Sigmoid colon (tissue), 7 donors: ENCODE data around the gene CLSTN2. TPM values are rescaled to one million over a fixed set of nuclear protein-coding genes. Genes with fewer than 3 reads are reported as not detected.

Experiments used
- DNase-seq: peaks from one replicate; pipeline ENCODE4 v3.0.0-alpha.2; 2019
- H3K27ac ChIP-seq, 4 donors: fragments of 200-600 bp; sonication (generic); one replicate each; pipeline ENCODE4 v1.5.1; 2016 to 2019; ENCODE audit warnings: mild to moderate bottlenecking in 1 of 4
- H3K27me3 ChIP-seq, 3 donors: fragments of 200-600 bp; sonication (generic); one replicate each; pipeline ENCODE4 v1.5.1; 2019; ENCODE audit warnings: mild to moderate bottlenecking in 1 of 3
- H3K36me3 ChIP-seq, 4 donors: fragments of 200-600 bp; sonication (generic); one replicate each; pipeline ENCODE4 v1.5.1; 2016 to 2019
- H3K4me1 ChIP-seq, 4 donors: fragments of 200-600 bp; sonication (generic); one replicate each; pipeline ENCODE4 v1.5.1; 2017 to 2019
- H3K4me3 ChIP-seq, 4 donors: fragments of 200-600 bp; sonication (generic); one replicate each; pipeline ENCODE4 v1.5.1; 2017 to 2019; ENCODE audit warnings: mild to moderate bottlenecking in 2 of 4, moderate library complexity in 1 of 4
- H3K9me3 ChIP-seq, 4 donors: fragments of 200-600 bp in 3 of 4; sonication (generic) in 3 of 4; one replicate each; pipeline versions ENCODE4 v1.5.1 to v1.6.1; 2013 to 2019
- CTCF ChIP-seq, 4 experiments: fragments of 450-650 bp in 3 of 4; fragments of 200-600 bp in 1 of 4; IDR thresholded peaks; one replicate each; pipeline ENCODE4 v1.5.1; 2016 to 2019; ENCODE audit warnings: antibody characterized with exemption in 4 of 4, mild to moderate bottlenecking in 3 of 4, moderate library complexity in 2 of 4
- EP300 ChIP-seq, 4 donors: sonication (generic); formaldehyde crosslinking; IDR thresholded peaks; one replicate each; pipeline ENCODE4 v1.6.1; 2017; ENCODE audit warnings: antibody characterized with exemption in 4 of 4
- POLR2A ChIP-seq, 2 donors: fragments of 450-650 bp; IDR thresholded peaks; one replicate each; pipeline ENCODE4 v1.6.1; 2016; ENCODE audit warnings: antibody characterized with exemption in 2 of 2, mild to moderate bottlenecking in 2 of 2, moderate library complexity in 2 of 2
- POLR2AphosphoS5 ChIP-seq, 4 donors: sonication (generic); formaldehyde crosslinking; IDR thresholded peaks; one replicate each; pipeline ENCODE4 v1.6.1; 2017; ENCODE audit warnings: antibody characterized with exemption in 4 of 4
- WGBS, 2 donors: extraction: QIAGEN DNeasy Blood & Tissue Kit; methylation state at CpG; one replicate each; pipeline ENCODE4 v1.1.7; 2013; 5-methylcytosine and 5-hydroxymethylcytosine counted together
- intact Hi-C: fragments of 100-400 bp; cut with DNase I; formaldehyde crosslinking; loops from one replicate; pipeline ENCODE4 v1.15.1; 2023
- polyA plus RNA-seq, 3 donors: library from polyadenylated mRNA; stranded (reverse); fragments of 200-250 nt; gene quantifications; one replicate each; pipeline ENCODE4 v1.2.3, GENCODE V29; 2013
- total RNA-seq, 4 donors: library from RNA; depleted of rRNA; stranded (reverse); fragments of >200 nt; gene quantifications; one replicate each; pipeline ENCODE4 v1.1.0, GENCODE V29; 2016
- donor health status: healthy with polysubstance abuse.
- donor health status: Bipolar disorder and iron deficiency.
- donor health status: healthy.

CLSTN2 gene
- total and polyA plus RNA-seq, 7 donors: 0.23 to 8.3 (median 2.7) TPM

DNA sequence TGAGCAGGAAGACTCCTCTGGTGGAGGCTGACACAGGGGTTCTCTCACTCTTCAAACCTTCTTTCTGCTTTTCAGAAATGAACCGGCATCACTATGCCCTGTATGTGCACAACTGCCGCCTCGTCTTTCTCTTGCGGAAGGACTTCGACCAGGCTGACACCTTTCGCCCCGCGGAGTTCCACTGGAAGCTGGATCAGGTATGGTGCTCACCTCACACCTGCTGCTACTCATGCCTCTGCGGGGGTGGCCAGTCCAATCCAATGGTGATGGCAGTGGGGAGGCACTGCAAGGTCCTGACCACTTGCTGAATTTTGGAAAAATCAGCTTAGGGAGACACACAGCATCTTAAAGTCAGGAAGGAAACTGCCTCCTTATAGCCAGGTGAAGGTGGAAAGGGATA is 531.5 kb downstream of the CLSTN2 start:
- no peaks in the 10 kb centered on the region for H3K4me1 ChIP-seq
- intact Hi-C loops: no loop called here
- H3K27me3 ChIP-seq: no peaks in the 10 kb centered on the region
- no peak overlapping the region for H3K4me3 ChIP-seq
- DNase-seq: no peak
- WGBS, 2 donors: 96 to 97% methylated on average over 9 of the region's 9 CpGs
- H3K27ac ChIP-seq: no peak overlapping the region
- TF ChIP-seq POLR2A (IDR thresholded peaks at IDR 0.05): no peak
- TF ChIP-seq POLR2AphosphoS5 (IDR thresholded peaks at IDR 0.05): no peak
- TF ChIP-seq EP300 (IDR thresholded peaks at IDR 0.05): no peak
- no peak for TF ChIP-seq CTCF (IDR thresholded peaks at IDR 0.05)
- H3K9me3 ChIP-seq: no peaks in the 10 kb centered on the region
- no peaks in the 10 kb centered on the region for H3K36me3 ChIP-seq

- TF ChIP-seq POLR2A (IDR thresholded peaks at IDR 0.05) (no peak), EP300 (IDR thresholded peaks at IDR 0.05) (no peak), POLR2AphosphoS5 (IDR thresholded peaks at IDR 0.05) (no peak), CTCF (IDR thresholded peaks at IDR 0.05) (no peak)
- no peak for DNase-seq
- H3K27me3 ChIP-seq: no peaks in the 10 kb centered on the region
- H3K36me3 ChIP-seq: no peaks in the 10 kb centered on the region
- H3K4me3 ChIP-seq: no peak overlapping the region
- WGBS, 2 donors: 66 to 71% methylated on average over 4 of the region's 4 CpGs
- no peak overlapping the region for H3K27ac ChIP-seq
- H3K4me1 ChIP-seq: no peaks in the 10 kb centered on the region
- no peaks in the 10 kb centered on the region for H3K9me3 ChIP-seq
- intact Hi-C loops: no loop called here
Measured at GRCh38 chr3:140467104-140467577, 532.2 kb downstream of the CLSTN2 start.

GRCh38 chr3:140467796-140468315 is 532.9 kb downstream of the CLSTN2 start:
- no peaks in the 10 kb centered on the region for H3K36me3 ChIP-seq
- no peak overlapping the region for H3K4me3 ChIP-seq
- H3K27me3 ChIP-seq: no peaks in the 10 kb centered on the region
- no peaks in the 10 kb centered on the region for H3K9me3 ChIP-seq
- H3K4me1 ChIP-seq: no peaks in the 10 kb centered on the region
- intact Hi-C loops: no loop called here
- no peak for TF ChIP-seq POLR2A (IDR thresholded peaks at IDR 0.05)
- no peak for TF ChIP-seq EP300 (IDR thresholded peaks at IDR 0.05)
- TF ChIP-seq POLR2AphosphoS5 (IDR thresholded peaks at IDR 0.05): no peak
- TF ChIP-seq CTCF (IDR thresholded peaks at IDR 0.05): no peak
- no peak overlapping the region for H3K27ac ChIP-seq
- DNase-seq: no peak

GRCh38 chr3:140468407-140468806 is 533.4 kb downstream of the CLSTN2 start:
- 61 to 62% methylated on average over 7 of the region's 7 CpGs for WGBS, 2 donors
- no peak overlapping the region for H3K4me3 ChIP-seq

More at GRCh38 chr3:140468407-140468806, 533.4 kb downstream of the CLSTN2 start:
- Histone ChIP-seq H3K27me3 (no peaks in the 10 kb centered on the region), H3K4me1 (no peaks in the 10 kb centered on the region), H3K27ac (no peak overlapping the region), H3K9me3 (no peaks in the 10 kb centered on the region), H3K36me3 (no peaks in the 10 kb centered on the region)
- intact Hi-C loops: no loop called here
- DNase-seq: no peak
- TF ChIP-seq CTCF (IDR thresholded peaks at IDR 0.05) (no peak), POLR2AphosphoS5 (IDR thresholded peaks at IDR 0.05) (no peak), EP300 (IDR thresholded peaks at IDR 0.05) (no peak), POLR2A (IDR thresholded peaks at IDR 0.05) (no peak)
